ENCODE results near the gene ACCS. TPM values are rescaled to one million over a fixed set of nuclear protein-coding genes. Genes with fewer than 3 reads are reported as not detected.

Gene ACCS
- total RNA-seq, 4 donors from 2014 or later: 7.7 to 21.7 (median 12.1) TPM

DNA sequence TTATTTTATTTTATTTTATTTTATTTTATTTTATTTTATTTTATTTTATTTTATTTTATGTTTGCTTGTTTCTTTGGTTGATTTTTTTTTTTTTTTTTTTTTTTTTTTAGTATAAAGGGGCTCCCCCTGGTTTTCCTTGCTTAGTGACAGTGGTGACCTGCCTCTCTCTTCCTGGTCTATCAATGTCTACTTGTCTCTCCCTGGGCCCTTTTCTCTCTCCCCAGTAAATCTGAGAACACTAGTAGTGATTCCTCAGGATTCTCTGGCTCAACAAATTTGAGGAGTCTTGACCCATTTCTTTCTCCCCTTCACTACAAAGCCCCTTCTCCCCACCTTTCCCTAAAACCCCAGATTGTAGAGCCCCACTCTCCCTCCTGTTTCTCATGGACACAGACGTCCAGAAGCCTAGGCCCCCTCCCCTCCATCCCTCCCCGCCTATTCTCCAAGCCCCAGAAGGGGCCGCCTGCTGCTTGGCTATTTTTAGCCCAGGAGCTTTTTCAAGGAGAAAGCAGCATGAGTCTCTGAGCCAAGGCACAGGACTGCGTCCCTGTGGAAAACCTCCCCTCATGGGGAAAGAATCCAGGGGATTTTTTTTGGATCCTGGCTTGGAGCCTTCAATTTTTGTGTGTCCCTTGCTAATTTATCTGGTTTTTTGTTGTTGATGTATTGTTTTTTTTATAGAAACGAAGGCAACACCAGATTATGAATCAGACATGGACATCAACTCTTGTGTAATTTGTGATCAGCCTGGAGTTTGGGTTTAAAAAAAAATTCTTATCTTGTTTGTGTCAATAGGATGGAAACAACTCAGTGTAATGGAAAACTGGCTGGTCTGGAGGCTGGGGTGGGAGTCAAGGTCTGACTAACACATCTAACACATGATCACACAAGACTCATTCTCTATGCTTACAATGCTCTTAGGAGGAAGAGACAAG, 35.8 kb upstream of the ACCS start:
- peak in 1 of 2 donors; percentile 61 for DNase-seq (ENCODE audit: low spot score in 2 of 2)
- intact Hi-C loops (cut with DNase I; ENCODE audit: low total_unique reads): no loop called here
- 31 to 53% methylated on average over 5 of the region's 5 CpGs for WGBS, 2 donors
- TF ChIP-seq CTCF (IDR thresholded peaks at IDR 0.05) (no peak), POLR2A (IDR thresholded peaks at IDR 0.05) (no peak)
- no peak overlapping the region for H3K4me3 ChIP-seq (ENCODE audit: low read depth, poor library complexity, severe bottlenecking)

- H3K4me3 ChIP-seq (ENCODE audit: low read depth, poor library complexity, severe bottlenecking): no peak overlapping the region
- DNase-seq (ENCODE audit: low spot score in 2 of 2): no peak
- 70 to 74% methylated on average over 5 of the region's 5 CpGs for WGBS, 2 donors
- TF ChIP-seq CTCF (IDR thresholded peaks at IDR 0.05) (no peak), POLR2A (IDR thresholded peaks at IDR 0.05) (no peak)
- intact Hi-C loops (cut with DNase I; ENCODE audit: low total_unique reads): no loop called here
Observed at GRCh38 chr11:44030996-44031395, 35.1 kb upstream of the ACCS start.

DNA sequence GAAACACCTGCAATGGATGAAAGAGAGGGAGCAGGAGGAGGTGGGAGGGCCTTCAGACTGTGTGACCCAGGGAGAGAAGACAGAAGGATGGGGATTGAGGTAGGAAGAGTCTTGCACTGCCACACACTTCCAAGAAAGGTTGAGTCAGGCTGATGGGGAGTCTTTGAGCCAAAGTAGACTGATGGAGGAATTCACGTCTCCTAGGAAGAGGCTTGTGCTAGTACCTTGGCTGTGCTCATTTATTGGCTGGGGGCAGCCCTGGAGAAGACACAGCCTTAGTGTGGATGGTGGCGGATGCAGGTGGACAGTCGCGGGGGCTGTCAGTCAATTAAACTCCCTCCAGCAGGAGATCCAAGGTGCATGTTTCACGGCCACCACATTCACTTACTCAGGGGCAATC, 34.5 kb upstream of the ACCS start:
- 79 to 81% methylated on average over 5 of the region's 5 CpGs for WGBS, 2 donors
- TF ChIP-seq POLR2A (IDR thresholded peaks at IDR 0.05) (no peak), CTCF (IDR thresholded peaks at IDR 0.05) (no peak)
- DNase-seq (ENCODE audit: low spot score in 2 of 2): peak in 1 of 2 donors; percentile 9
- intact Hi-C loops (cut with DNase I; ENCODE audit: low total_unique reads): no loop called here
- no peak overlapping the region for H3K4me3 ChIP-seq (ENCODE audit: low read depth, poor library complexity, severe bottlenecking)

- no peak for TF ChIP-seq CTCF (IDR thresholded peaks at IDR 0.05)
- no peak for TF ChIP-seq POLR2A (IDR thresholded peaks at IDR 0.05)
- WGBS, 2 donors: 69 to 76% methylated on average over 15 of the region's 15 CpGs
- intact Hi-C loops (cut with DNase I; ENCODE audit: low total_unique reads): no loop called here
- peak in 1 of 2 donors; percentile 48 for DNase-seq (ENCODE audit: low spot score in 2 of 2)
- H3K4me3 ChIP-seq (ENCODE audit: low read depth, poor library complexity, severe bottlenecking): no peak overlapping the region
Observed at GRCh38 chr11:44032299-44033085, 33.6 kb upstream of the ACCS start.

GRCh38 chr11:44033411-44033850, 32.6 kb upstream of the ACCS start:
- H3K4me3 ChIP-seq (ENCODE audit: low read depth, poor library complexity, severe bottlenecking): no peak overlapping the region
- TF ChIP-seq POLR2A (IDR thresholded peaks at IDR 0.05) (no peak), CTCF (IDR thresholded peaks at IDR 0.05) (no peak)
- WGBS, 2 donors: 63 to 64% methylated on average over 3 of the region's 3 CpGs
- no peak for DNase-seq (ENCODE audit: low spot score in 2 of 2)
- intact Hi-C loops (cut with DNase I; ENCODE audit: low total_unique reads): no loop called here

Data from lower leg skin (tissue), 4 donors.